Lung microvascular endothelial cell (primary cell): ENCODE measurements around the gene PIGO. TPM values are rescaled to one million over a fixed set of nuclear protein-coding genes. Genes with fewer than 3 reads are reported as not detected.
A peak's percentile ranks its signal among the peaks of the same experiment; 100 is the strongest.

ENCODE experiments used
- DNase-seq, 2 donors: peaks; one replicate each; pipeline versions ENCODE4 v3.0.0 to v3.0.0-alpha.2; 2010; ENCODE audit warnings: low read depth in 2 of 2
- total RNA-seq: library from RNA; depleted of rRNA; stranded (reverse); fragments of >200 nt; gene quantifications from 2 replicates; pipeline ENCODE4 v1.2.1, GENCODE V29; 2014

PIGO gene
- total RNA-seq, result 7.2 and 8.7 TPM in 2 replicates

GRCh38 chr9:35096035-35096849 is at the start of gene PIGO:
Gene PIGO (minus strand): TSS chr9:35096591. CDS start chr9:35095565, 1,026 bp downstream.
- DNase-seq, result peak; percentile 87 to 93

- no peak for DNase-seq
Observed at GRCh38 chr9:35142037-35142436, 45.6 kb upstream of the PIGO start.

GRCh38 chr9:35140093-35140492 is 43.7 kb upstream of the PIGO start:
- no peak for DNase-seq

GRCh38 chr9:35136866-35137265 is 40.5 kb upstream of the PIGO start:
- DNase-seq, result no peak

GRCh38 chr9:35135988-35136387 is 39.6 kb upstream of the PIGO start:
- no peak for DNase-seq

- DNase-seq, result no peak
Observed at GRCh38 chr9:35134920-35135319, 38.5 kb upstream of the PIGO start.

GRCh38 chr9:35116898-35117551 is 20.6 kb upstream of the PIGO start:
- peak; percentile 93 to 94 for DNase-seq

GRCh38 chr9:35116539-35116897 is 20.1 kb upstream of the PIGO start:
- DNase-seq, result no peak

GRCh38 chr9:35115680-35116538 is 19.5 kb upstream of the PIGO start, which contains the start of gene ATOSB:
Gene ATOSB (minus strand): TSS chr9:35115862. CDS start chr9:35108274, 7,588 bp downstream.
- DNase-seq, result peak; percentile 94 to 97

- peak in 1 of 2 donors; percentile 61 for DNase-seq
Observed at GRCh38 chr9:35114840-35115628, 18.6 kb upstream of the PIGO start.

- peak in 1 of 2 donors; percentile 97 for DNase-seq
Observed at GRCh38 chr9:35114113-35114839, 17.9 kb upstream of the PIGO start.

- DNase-seq, result peak; percentile 31 to 68
Observed at GRCh38 chr9:35112257-35113020, 16.0 kb upstream of the PIGO start.

GRCh38 chr9:35111001-35111933 is 14.9 kb upstream of the PIGO start:
- peak; percentile 99 for DNase-seq

- DNase-seq, result peak; percentile 55 to 70
Observed at GRCh38 chr9:35110327-35110761, 14.0 kb upstream of the PIGO start.

GRCh38 chr9:35108946-35109575 is 12.7 kb upstream of the PIGO start:
- no peak for DNase-seq

GRCh38 chr9:35108461-35108860 is 12.1 kb upstream of the PIGO start:
- DNase-seq, result no peak

- DNase-seq, result no peak
Observed at GRCh38 chr9:35107297-35108290, 11.2 kb upstream of the PIGO start.
